Uterus (tissue), 2 donors: ENCODE results near the gene SUGCT.

Experiments used
- POLR2A ChIP-seq, 2 donors: fragments of 450-650 bp; IDR thresholded peaks; one replicate each; pipeline ENCODE4 v1.6.1; 2016; ENCODE audit warnings: antibody characterized with exemption in 2 of 2, mild to moderate bottlenecking in 1 of 2, moderate library complexity in 1 of 2
- TF ChIP-seq, protein P1 (sequence below), 4 experiments: fragments of 200-600 bp in 2 of 4; fragments of 450-650 bp in 2 of 4; sonication (generic) in 2 of 4; IDR thresholded peaks; one replicate each; pipeline ENCODE4 v1.5.1; 2016 to 2019; ENCODE audit warnings: antibody characterized with exemption in 4 of 4, mild to moderate bottlenecking in 2 of 4, moderate library complexity in 1 of 4

DNA sequence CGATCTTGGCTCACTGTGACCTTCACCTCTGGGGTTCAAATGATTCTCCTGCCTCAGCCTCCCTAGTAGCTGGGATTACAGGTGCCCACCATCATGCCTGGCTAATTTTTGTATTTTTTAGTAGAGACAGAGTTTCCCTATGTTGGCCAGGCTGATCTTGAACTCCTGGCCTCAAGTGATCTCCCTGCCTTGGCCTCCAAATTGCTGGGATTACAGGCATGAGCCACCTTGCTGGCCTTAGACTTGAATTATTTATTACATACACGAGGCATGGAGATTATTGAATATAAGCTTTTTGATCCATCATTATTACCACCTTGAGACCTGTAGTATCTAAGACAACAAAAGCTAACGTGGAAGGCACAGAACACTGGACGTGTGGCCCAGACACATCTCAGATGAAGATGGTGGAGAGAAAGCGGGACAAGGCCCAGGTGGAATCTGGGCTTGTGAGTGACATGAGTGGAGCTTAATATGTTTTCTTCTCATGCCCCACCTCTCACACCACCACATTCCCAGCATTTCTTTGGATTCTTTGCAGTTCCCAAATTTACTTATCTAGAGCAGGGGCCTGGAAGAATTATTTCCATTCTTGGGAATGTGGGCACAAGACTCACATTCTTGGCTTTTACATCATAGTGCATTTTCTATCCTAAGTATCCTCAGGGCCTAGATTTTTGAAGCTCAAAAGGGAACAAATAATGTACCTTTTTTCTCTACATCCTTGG is 76.6 kb downstream of the SUGCT start:
- TF ChIP-seq POLR2A (IDR thresholded peaks at IDR 0.05), result no peak
- TF ChIP-seq, protein P1, sequence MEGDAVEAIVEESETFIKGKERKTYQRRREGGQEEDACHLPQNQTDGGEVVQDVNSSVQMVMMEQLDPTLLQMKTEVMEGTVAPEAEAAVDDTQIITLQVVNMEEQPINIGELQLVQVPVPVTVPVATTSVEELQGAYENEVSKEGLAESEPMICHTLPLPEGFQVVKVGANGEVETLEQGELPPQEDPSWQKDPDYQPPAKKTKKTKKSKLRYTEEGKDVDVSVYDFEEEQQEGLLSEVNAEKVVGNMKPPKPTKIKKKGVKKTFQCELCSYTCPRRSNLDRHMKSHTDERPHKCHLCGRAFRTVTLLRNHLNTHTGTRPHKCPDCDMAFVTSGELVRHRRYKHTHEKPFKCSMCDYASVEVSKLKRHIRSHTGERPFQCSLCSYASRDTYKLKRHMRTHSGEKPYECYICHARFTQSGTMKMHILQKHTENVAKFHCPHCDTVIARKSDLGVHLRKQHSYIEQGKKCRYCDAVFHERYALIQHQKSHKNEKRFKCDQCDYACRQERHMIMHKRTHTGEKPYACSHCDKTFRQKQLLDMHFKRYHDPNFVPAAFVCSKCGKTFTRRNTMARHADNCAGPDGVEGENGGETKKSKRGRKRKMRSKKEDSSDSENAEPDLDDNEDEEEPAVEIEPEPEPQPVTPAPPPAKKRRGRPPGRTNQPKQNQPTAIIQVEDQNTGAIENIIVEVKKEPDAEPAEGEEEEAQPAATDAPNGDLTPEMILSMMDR (IDR thresholded peaks at IDR 0.05), result no peak
